HG02943 (cell line): Measurements from ENCODE around the gene C8G.

Experiments used
- ATAC-seq: cut with Tn5 transposase; IDR thresholded peaks from one replicate; pipeline ENCODE4 v1.9.1; 2021; ENCODE audit warnings: mild to moderate bottlenecking, low read depth, moderate library complexity; ENCODE audit not compliant: unreplicated experiment

C8G gene

GRCh38 chr9:136920069-136920468 lies 25.0 kb upstream of the C8G start:
- no peak for ATAC-seq

GRCh38 chr9:136920734-136921231 lies 24.3 kb upstream of the C8G start:
- ATAC-seq, result no peak

- ATAC-seq, result no peak
Observed at GRCh38 chr9:136921307-136921706, 23.7 kb upstream of the C8G start.

GRCh38 chr9:136921718-136922117 lies 23.3 kb upstream of the C8G start:
- ATAC-seq, result no peak

GRCh38 chr9:136922540-136922939 lies 22.5 kb upstream of the C8G start:
- ATAC-seq, result no peak

GRCh38 chr9:136923881-136924280 lies 21.2 kb upstream of the C8G start:
- no peak for ATAC-seq

GRCh38 chr9:136925414-136926153 lies 19.5 kb upstream of the C8G start:
- no peak for ATAC-seq

- no peak for ATAC-seq
Observed at GRCh38 chr9:136926154-136926704, 18.8 kb upstream of the C8G start.

GRCh38 chr9:136926749-136927148 lies 18.3 kb upstream of the C8G start:
- ATAC-seq, result no peak

GRCh38 chr9:136927343-136928271 lies 17.4 kb upstream of the C8G start:
- ATAC-seq, result no peak

GRCh38 chr9:136928591-136928990 lies 16.5 kb upstream of the C8G start:
- no peak for ATAC-seq

- ATAC-seq, result no peak
Observed at GRCh38 chr9:136930014-136930413, 15.0 kb upstream of the C8G start.

- ATAC-seq, result no peak
Observed at GRCh38 chr9:136931611-136932130, 13.4 kb upstream of the C8G start.

GRCh38 chr9:136934277-136934676 lies 10.8 kb upstream of the C8G start:
- ATAC-seq, result no peak

- no peak for ATAC-seq
Observed at GRCh38 chr9:136935651-136936050, 9.4 kb upstream of the C8G start.

GRCh38 chr9:136936645-136937170 lies 8.3 kb upstream of the C8G start:
- ATAC-seq, result no peak

GRCh38 chr9:136937186-136938001 lies 7.6 kb upstream of the C8G start:
- ATAC-seq, result no peak

- ATAC-seq, result no peak
Observed at GRCh38 chr9:136939431-136939995, 5.5 kb upstream of the C8G start.

- no peak for ATAC-seq
Observed at GRCh38 chr9:136939996-136940525, 5.0 kb upstream of the C8G start.
